ENCODE measurements around the gene PREP. TPM values are rescaled to one million over a fixed set of nuclear protein-coding genes. Genes with fewer than 3 reads are reported as not detected.

PREP gene
- total RNA-seq, 1 donor: 17.7 TPM

GRCh38 chr6:105313211-105313610, 89.7 kb downstream of the PREP start:
- Histone ChIP-seq H3K4me1 (ENCODE audit: insufficient read depth, low read length) (peaks cover under 1% of the 10 kb centered on the region), H3K27ac (ENCODE audit: low read depth, low read length) (no peak overlapping the region), H3K36me3 (ENCODE audit: insufficient read depth, low read length) (no peaks in the 10 kb centered on the region), H2AFZ (ENCODE audit: low read length) (no peak overlapping the region), H3K4me3 (ENCODE audit: insufficient read depth, low read length) (no peak overlapping the region), H4K20me1 (ENCODE audit: insufficient read depth, low read length) (peaks cover 2% of the 10 kb centered on the region), H3K4me2 (ENCODE audit: insufficient read depth, low read length) (no peak overlapping the region), H3K9me3 (ENCODE audit: low read depth, low read length) (no peaks in the 10 kb centered on the region), H3K79me2 (ENCODE audit: insufficient read depth, low read length) (no peaks in the 10 kb centered on the region), H3K27me3 (ENCODE audit: insufficient read depth, low read length) (no peaks in the 10 kb centered on the region)
- no peak for TF ChIP-seq CTCF (IDR thresholded peaks at IDR 0.05; ENCODE audit: extremely low read depth, low read depth, low read length)
- DNase-seq (ENCODE audit: insufficient read length, low spot score, missing footprints): no peak

DNA sequence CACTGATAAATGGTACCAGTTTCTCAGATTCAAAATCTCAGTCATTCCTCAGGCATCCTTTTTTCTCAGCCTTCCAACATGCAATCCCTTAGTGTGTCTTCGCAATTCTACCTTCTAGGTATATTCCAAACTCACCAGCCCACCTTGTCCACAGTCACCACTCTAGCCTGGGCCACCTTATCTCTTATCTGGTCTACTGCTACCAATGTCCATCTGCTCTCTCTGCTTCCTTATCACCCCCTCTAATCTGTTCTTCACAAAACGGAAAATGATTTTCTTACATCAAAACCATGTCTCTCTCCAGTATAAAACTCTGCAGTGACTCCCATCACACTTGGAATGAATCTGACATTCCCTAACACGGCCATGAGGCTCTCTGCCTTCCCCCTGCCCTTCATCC, 91.9 kb downstream of the PREP start:
- Histone ChIP-seq H3K9me3 (ENCODE audit: low read depth, low read length) (no peaks in the 10 kb centered on the region), H3K4me2 (ENCODE audit: insufficient read depth, low read length) (no peak overlapping the region), H3K4me1 (ENCODE audit: insufficient read depth, low read length) (no peaks in the 10 kb centered on the region), H4K20me1 (ENCODE audit: insufficient read depth, low read length) (peaks cover 2% of the 10 kb centered on the region), H3K36me3 (ENCODE audit: insufficient read depth, low read length) (no peaks in the 10 kb centered on the region), H3K79me2 (ENCODE audit: insufficient read depth, low read length) (no peaks in the 10 kb centered on the region), H2AFZ (ENCODE audit: low read length) (no peak overlapping the region), H3K27ac (ENCODE audit: low read depth, low read length) (no peak overlapping the region), H3K4me3 (ENCODE audit: insufficient read depth, low read length) (no peak overlapping the region), H3K27me3 (ENCODE audit: insufficient read depth, low read length) (no peaks in the 10 kb centered on the region)
- no peak for DNase-seq (ENCODE audit: insufficient read length, low spot score, missing footprints)
- no peak for TF ChIP-seq CTCF (IDR thresholded peaks at IDR 0.05; ENCODE audit: extremely low read depth, low read depth, low read length)

DNA sequence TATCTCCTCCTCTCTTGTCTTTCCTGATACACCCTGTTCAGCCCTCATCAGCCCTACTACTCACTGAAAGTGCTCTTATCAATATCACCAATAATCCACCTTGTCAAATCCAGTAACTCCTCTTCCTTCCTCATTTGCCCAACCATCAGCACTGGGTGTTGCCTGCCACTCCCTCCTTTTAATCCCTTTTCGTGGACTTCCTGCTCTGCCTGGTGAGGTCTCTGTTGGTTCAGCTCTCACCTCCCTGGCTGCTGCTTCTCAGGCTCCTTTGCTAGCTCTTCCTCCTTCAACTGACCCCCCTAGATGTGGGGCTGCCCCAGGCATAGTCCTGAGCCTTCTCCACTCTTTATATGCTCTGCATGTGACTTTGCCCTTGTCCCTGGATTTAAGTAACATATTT, 92.5 kb downstream of the PREP start:
- Histone ChIP-seq H3K27me3 (ENCODE audit: insufficient read depth, low read length) (no peaks in the 10 kb centered on the region), H3K9me3 (ENCODE audit: low read depth, low read length) (no peaks in the 10 kb centered on the region), H3K79me2 (ENCODE audit: insufficient read depth, low read length) (no peaks in the 10 kb centered on the region), H3K4me1 (ENCODE audit: insufficient read depth, low read length) (no peaks in the 10 kb centered on the region), H3K4me2 (ENCODE audit: insufficient read depth, low read length) (no peak overlapping the region), H3K27ac (ENCODE audit: low read depth, low read length) (no peak overlapping the region), H2AFZ (ENCODE audit: low read length) (no peak overlapping the region), H4K20me1 (ENCODE audit: insufficient read depth, low read length) (peaks cover 2% of the 10 kb centered on the region), H3K36me3 (ENCODE audit: insufficient read depth, low read length) (no peaks in the 10 kb centered on the region), H3K4me3 (ENCODE audit: insufficient read depth, low read length) (no peak overlapping the region)
- TF ChIP-seq CTCF (IDR thresholded peaks at IDR 0.05; ENCODE audit: extremely low read depth, low read depth, low read length): no peak
- no peak for DNase-seq (ENCODE audit: insufficient read length, low spot score, missing footprints)

DNA sequence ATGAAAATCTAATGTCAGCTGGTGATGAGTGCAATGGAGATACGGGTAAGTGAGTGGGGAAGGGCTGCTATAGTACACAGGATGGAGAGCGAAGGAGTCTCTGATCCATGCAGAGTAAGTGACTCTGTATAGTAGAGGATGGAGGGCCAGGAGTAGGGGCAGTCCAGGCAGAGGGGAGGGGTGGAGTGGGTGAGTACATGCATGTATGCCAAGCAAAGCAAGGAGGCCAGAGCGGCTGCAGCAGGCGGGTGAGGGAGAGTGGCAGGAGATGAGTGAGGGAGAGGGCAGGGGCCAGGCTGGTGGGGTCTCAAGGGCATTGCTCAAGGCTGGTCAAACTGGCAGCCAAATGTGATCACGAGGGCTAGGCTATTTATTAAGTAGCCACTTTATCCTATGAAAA, 94.0 kb downstream of the PREP start:
- no peak for DNase-seq (ENCODE audit: insufficient read length, low spot score, missing footprints)
- no peaks in the 10 kb centered on the region for H3K4me1 ChIP-seq (ENCODE audit: insufficient read depth, low read length)
- peaks cover 2% of the 10 kb centered on the region for H4K20me1 ChIP-seq (ENCODE audit: insufficient read depth, low read length)
- H3K27me3 ChIP-seq (ENCODE audit: insufficient read depth, low read length): no peaks in the 10 kb centered on the region
- H2AFZ ChIP-seq (ENCODE audit: low read length): no peak overlapping the region
- no peak for TF ChIP-seq CTCF (IDR thresholded peaks at IDR 0.05; ENCODE audit: extremely low read depth, low read depth, low read length)
- H3K4me2 ChIP-seq (ENCODE audit: insufficient read depth, low read length): no peak overlapping the region
- H3K79me2 ChIP-seq (ENCODE audit: insufficient read depth, low read length): no peaks in the 10 kb centered on the region
- H3K9me3 ChIP-seq (ENCODE audit: low read depth, low read length): no peaks in the 10 kb centered on the region
- H3K36me3 ChIP-seq (ENCODE audit: insufficient read depth, low read length): no peaks in the 10 kb centered on the region
- no peak overlapping the region for H3K4me3 ChIP-seq (ENCODE audit: insufficient read depth, low read length)
- no peak overlapping the region for H3K27ac ChIP-seq (ENCODE audit: low read depth, low read length)
